Superior temporal gyrus (tissue), 1 donor: ENCODE results near the gene EFEMP1.
"Not testable (repeated sequence)": the region's sequence is repeated elsewhere in the genome, so short reads cannot be mapped to it uniquely, and the experiment has no call there.

Source experiments
- DNase-seq: peaks from one replicate; pipeline ENCODE4 v3.0.0-alpha.2; 2016; ENCODE audit errors: extremely low spot score

EFEMP1 gene

DNA sequence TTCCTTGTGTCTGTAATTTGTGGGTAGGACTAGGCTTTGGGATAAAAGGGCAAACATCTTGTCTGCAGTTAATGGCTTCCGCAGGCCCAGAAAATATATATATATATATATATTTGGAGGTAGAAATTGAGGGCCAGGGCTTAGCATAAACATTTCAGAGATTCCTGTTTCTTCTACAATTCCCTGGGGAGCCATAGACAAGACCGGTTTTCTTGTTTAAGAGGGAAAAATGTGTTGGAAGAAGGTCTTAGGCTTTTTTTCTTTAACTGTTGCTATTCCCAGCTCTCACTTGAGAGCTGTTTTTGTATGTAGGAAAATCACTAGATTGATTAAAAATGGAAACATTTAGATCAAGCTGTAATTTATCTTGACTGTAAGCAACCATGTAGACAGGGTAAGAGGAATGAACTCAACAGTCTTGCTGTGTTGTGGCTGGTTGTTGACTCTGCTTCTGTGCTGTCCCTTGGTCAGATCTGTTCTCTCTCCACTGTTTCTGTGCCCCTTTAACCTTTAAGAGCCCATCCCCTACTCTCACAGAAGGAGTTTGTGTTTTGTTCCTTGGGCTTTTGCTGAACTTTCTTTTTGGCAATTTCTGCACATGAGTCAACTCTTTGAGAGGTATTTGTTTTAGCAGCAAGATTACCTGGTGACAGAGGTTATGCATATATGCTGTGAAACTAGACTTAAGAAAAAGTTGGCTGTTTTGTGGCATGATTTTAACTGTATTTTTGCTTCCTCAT, 58.3 kb downstream of the EFEMP1 start:
- DNase-seq: no peak

DNA sequence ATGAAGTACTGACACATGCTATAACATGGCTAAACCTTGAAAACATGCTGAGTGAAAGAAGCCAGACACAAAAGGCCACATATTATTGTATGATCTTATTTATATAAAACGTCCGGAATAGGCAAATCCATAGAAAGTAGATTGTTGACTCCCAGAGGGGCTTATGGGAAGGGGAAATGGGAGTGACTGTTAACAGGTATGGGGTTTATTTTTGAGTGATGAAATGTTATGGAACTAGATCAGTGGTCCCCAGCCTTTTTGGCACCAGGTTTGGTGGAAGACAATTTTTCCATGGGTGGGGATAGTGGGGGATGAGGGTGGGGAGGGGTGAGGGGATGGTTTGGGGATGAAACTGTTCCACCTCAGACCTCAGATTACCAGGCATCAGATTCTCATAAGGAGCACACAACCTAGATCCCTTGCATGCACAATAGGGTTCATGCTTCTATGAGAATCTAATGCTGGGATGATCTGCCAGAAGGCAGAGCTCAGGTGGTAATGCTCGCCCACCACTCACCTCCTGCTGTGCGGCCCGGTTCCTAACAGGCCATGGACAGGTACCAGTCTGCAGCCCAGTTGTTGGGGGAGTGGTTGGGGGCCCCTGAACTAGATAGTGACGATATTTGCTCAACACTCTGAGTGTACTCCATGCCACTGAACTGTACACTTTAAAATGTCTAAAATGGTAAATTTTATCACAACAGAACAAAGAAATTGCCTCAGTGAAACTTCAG, 59.1 kb downstream of the EFEMP1 start:
- no peak for DNase-seq

DNA sequence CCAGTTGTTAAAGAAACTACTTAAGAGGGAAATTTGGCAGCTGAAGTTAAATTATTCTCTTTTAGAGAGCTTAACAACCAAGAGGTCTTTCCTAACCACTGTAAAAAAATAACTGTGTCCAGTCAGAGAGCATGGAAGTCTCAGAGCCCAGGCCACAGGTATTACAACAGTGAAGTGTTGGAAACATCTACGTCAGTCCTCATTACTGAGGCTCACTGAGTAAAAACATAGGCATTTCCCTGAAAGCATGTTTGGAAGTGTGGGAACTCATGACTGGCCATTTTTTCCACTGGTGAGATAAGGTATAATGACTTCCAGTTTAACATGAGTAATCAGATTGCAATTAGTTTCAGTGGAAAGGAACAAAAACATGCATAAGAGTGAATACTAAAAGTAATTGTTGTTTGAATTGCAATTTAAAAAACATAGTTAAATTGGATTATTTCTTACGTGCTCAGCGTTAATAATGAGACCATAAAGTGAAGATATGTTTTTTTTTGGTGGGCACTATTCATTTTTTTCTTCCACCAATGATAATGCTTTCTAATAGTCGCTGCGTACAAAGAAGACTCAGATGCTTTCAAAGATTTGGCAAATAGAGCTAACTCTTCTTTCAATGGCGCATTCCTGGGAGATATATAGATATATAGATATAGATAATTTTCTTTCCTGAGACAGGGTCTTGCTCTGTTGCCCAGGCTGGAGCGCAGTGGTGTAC, 60.8 kb downstream of the EFEMP1 start:
- no peak for DNase-seq

DNA sequence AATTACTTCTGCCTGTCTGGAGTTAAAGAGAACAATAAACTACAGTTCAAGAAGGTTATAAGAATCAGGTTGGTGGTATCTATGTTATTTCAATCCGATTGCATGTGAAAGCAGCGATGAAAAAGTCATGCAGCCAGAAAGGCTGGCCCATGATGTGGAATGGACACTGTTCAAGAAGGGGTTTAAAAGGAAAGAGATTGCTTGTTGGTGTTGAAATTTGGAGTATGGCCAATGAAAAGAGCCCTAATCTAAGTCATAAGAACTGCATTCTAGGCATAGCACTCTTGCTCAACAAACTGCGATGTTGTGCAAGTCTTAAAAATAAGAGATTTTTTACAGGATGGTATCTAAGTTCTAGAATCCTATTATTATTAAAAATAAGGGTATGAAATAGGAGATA, 61.3 kb downstream of the EFEMP1 start:
- no peak for DNase-seq

DNA sequence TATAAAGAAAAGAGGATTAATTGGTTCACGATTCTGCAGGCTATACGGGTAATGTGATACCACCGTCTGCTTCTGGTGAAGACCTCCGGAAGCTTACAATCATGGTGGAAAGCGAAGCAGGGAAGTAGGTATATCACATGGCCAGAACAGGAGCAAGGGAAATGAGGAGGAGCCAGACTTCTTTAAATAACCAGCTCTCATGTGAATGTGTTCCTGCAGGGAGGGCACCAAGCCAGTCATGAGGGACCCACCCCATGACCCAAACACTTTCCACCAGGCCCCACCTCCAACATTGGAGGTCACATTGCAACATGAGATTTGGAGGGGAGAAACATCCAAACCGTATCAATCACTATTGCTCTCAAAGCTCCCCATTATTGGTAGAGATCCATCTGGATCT, 61.8 kb downstream of the EFEMP1 start:
- no peak for DNase-seq

DNA sequence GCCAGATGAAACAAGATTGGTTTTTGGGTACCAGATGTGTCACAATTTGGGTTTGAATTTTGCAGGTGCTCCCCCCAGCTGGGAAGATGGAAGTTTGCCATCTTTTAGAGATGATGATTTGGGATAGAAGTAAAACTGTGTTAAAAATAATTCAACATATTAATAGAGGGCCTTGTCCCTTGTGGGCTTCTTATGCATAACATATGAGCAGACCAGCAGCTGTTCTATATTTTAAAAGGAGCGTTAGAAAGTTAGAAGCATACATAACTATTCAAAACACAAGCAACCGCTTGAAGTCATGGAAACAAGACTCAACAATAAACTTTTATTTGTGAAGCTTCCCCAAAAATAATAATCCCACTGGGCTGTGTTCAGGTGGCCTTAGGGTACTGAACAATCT, 62.8 kb downstream of the EFEMP1 start:
- DNase-seq: no peak

DNA sequence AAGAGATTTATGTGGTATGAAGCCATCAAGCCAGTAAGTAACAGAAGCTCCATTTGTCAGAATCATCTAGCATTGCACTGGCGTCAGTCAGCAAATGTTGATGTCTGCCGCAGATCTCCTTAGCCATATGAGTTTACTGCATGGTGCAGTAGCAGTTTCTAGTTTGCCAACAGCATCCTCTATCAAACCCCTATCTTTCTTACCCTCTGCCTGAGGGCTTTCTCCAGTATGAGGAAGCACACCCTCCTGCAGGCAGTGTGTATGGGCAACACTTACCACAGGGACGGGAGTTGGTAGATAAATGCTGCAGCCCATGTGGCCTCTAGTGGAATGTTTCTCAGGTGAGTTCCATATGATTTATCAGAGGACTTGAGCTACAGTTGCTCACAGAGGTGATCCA, 63.7 kb downstream of the EFEMP1 start:
- no peak for DNase-seq

DNA sequence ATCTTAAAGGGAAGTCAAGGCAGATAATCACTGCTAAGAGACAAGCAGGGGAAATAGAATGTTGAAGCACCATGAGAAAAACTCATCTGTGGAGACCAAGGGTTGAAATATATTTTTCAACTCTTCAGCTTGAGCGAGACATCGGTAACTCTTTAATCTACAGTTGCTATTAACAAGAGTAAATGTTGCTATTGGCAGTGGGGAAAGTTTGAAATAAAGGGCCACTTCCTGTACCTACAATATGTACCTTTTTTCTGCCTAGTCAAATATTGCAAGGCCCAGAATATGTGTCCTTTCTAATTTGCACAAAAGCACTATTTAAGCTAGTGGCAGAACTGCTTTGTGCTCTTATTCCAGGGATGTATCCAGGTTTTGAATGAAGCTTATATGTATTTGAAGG, 65.8 kb downstream of the EFEMP1 start:
- DNase-seq: no peak

DNA sequence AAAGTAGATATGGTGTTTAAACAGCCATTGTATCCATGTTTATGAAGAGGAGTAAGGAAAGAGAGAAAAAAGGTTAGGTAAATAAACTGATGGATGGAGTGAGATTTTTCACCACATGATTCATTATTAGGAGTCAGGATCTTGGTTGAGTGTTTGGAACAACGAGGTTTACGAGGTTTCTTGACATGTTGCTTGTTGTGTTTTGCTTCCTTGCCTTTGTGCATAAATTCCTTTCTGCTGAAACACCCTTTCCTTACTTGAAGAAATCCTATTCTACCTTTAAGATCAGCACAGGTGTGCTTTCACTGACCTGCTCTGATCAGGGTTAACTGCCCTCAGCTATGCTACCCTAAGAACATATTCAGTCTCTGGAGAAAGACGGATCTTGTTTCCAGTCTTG, 66.6 kb downstream of the EFEMP1 start:
- no peak for DNase-seq

DNA sequence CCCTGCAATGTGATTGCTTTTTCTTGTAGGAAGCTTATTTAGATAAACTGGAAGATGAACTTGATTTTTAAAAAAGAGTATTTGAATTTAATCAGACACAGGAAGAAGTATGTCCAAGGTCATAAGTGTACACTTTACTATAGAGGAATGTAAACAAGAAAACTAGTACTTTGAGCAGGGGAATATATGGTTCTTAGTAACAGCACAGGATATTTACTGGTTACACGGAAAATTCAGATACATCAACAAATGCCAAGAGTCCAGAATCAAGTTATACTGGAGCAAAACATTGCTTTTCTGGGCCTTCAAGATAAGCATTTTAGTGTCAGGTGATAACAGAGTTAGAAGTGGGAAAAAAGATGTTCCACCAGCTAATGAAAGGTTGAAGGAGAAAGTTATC, 75.5 kb downstream of the EFEMP1 start:
- DNase-seq: no peak

DNA sequence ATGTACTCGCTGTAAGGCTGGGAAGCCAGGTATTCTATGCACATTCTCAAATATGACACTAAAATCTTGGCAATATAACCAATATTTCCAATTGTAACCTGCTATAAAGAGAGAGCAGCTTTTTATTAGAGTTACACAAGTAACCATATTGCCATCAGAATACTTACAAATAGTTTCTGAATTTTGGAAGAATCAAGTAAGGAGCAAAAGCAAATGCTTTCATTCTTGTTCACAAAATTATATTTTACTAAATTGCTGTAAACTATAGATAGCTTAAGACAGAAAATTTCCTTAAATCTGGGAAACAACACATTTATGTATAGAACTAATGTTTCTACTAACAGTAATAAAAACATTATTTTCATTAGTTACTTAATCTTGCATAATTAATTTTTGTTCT, 77.2 kb downstream of the EFEMP1 start:
- no peak for DNase-seq

DNA sequence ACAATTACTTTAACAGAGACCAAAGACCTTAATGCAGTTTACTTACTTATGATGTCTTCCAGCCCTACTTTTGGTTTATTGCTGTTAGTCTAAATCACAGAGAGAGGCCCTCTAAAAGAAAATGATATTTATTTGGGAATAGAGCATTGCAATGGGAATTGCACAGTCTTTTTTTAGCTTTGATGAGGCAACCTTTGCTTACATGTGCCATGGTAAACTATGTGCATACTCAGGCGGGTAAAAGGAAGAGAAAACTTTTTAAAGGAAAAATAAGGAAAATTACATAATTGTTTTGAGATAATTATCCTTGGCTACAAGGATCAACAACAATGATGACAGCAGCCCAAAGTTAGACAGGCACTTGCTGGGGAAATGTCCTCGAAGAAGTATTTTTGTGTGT, 78.6 kb downstream of the EFEMP1 start:
- no peak for DNase-seq

DNA sequence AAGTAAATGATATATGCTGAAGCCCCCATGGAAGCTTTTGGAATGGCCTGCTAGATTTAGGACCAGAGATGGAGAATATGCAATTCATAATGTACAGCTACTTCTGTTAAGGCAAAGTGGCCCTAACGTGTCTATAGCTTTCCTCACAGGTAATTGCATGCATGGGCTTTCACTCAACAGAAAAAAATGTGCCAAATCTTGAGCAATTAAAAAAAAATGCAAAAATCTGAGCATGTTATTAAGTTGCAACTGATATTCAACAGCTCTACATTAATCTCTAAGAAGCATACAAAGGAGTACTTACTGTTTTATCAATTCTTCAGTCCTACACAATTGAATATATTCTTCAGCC, 79.6 kb downstream of the EFEMP1 start:
- DNase-seq: no peak

DNA sequence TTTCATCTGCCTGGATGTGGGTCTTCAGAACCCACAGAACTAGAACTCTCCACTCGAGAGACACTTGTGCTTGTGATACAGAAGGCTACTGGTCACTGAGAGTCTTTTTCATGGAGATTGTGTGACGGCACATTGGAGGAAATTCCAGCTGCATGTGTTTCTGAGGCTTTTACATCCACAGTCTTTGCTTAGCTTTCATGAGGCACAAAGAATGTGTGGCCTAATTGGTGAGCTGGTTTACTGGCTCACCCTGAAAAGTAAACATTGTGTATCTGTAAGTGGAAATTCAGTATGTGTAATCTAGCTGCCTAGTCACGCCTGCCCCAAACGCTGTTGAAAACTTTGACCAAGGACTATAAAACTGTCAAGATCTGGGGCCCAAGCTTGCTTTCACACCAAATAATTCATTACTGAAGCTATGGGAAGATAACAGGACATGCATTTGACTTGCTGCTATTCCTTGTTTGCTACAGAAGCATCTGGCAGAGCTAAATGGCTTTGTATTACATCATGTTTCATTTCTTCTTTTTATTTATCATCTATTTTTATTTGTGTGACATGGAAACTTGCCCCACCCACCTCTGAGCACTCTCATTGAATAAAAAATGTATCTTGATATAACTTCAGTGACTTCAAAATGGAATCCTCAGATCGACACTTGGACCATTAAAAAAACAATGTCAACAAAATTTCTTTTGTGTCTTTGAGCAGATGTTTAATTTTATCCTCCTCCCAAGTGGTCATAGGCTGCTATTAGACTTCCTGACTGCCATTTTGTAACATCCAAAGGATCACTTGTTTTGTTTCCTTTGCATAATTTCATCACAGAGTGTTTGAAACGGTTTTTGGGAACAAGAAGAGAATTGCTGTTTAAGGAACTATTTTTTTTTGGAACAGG, 80.2 kb downstream of the EFEMP1 start:
- no peak for DNase-seq

DNA sequence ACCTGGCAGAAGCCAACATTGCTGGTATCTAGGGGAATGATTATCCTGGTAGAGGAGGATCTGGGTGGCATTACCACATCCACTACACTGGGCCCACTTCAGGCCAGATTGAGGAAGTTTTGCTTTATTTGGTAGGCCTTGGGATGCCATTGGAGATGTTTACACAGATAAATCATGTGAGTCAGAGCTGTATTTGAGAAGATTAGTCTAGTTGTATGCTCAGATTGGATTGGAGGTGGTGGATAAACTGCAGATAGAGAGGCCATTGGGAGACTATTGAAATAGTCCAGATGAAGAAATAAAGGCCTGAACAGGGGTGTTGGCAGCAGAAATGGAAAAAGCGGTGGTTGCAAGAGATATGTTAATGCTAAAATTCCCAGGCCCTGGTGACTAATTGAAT, 81.5 kb downstream of the EFEMP1 start:
- DNase-seq: no peak

DNA sequence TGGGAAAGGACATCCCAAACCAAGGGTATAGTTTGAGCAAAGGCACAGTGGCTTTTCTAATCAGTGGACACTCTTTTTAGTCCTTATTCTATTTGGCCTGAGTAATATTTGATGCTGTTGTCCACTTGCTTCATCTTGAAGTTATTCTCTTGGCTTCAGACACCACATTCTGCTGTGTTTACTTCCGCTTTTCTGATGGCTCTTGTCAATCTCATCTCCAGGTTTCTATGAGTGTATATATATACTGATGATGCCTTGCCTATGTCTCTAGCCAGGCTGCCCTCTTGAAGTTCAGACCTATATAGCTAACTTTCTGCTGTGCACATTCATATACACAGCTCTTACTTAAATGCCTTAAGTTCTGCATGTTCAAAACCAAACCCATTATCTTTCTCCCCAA, 83.1 kb downstream of the EFEMP1 start:
- DNase-seq: no peak

DNA sequence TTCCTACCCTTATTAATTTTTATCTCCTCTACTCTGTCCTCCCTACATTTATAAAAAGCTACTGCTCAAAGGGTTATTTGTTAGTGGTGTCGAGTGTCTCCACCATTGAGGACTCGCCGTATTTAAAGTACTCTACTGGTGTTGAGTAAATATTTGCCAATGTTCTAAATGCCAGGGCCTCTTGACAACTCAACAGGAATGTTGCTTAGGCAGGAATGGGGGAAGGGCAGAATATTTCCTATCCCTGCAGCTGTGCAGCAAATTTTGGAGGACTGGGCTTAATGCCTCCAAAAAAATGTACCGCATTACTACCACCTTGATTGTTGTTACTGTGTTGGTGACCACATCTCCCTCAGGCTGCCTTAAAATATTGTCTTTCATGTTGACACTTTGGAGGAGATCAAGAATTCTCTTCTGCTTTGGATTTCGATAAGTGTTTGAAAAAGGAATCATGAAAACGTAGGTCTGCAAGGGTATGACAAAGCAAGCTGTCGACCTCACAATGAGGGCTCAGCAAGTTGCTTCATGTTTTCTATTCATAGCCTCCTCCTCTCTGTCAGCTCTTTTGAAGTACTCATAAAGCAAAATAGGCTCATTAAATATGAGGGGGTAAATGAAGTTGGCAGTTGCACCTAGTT, 84.3 kb downstream of the EFEMP1 start:
- DNase-seq: no peak

DNA sequence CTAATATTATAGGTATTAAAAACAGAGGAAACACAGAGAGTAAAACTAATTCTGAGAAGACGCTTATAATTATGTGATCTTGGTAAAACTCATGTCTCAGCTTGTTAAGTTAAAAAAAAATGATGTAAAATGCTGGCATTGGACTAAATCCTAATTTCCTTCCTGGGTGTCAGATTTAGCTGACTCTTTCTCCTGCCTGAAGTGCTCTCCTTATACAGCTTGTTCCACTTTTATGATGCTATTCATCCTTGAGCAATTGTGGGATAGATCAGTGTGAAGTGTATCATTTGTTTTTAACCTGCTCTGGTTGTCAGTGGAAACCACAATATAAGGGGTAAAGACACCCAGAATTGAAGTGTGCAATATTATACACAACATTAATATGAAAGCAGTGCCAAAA, 84.9 kb downstream of the EFEMP1 start:
- DNase-seq: no peak

DNA sequence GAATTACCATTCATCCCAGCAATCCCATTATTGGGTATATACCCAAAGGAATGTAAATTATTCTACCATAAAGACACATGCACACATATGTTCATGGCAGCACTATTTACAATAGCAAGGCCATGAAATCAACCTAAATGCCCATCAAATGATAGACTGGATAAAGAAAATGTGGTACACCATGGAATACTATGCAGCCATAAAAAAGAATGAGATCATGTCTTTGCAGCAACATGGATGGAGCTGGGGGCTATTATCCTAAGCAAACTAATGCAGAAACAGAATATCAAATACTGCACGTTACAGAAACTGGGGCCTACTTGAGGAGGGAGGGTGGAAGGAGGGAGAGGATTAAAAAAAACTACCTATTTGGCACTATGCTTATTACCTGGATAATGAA, 85.5 kb downstream of the EFEMP1 start:
- not testable (repeated sequence) for DNase-seq

DNA sequence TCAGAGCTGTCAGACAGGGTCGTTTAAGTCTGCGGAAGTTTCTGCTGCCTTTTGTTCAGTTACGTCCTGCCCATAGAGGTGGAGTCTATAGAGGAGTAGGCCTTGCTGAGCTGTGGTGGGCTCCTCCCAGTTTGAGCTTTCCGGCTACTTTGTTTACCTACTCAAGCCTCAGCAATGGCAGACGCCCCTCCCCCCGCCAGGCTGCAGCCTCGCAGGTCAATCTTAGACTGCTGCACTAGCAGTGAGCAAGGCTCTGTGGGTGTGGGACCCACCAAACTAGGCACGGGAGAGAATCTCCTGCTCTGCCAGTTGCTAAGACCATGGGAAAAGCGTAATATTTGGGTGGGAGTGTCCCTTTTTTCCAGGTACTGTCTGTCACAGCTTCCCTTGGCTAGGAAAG, 86.5 kb downstream of the EFEMP1 start:
- DNase-seq: no peak

DNA sequence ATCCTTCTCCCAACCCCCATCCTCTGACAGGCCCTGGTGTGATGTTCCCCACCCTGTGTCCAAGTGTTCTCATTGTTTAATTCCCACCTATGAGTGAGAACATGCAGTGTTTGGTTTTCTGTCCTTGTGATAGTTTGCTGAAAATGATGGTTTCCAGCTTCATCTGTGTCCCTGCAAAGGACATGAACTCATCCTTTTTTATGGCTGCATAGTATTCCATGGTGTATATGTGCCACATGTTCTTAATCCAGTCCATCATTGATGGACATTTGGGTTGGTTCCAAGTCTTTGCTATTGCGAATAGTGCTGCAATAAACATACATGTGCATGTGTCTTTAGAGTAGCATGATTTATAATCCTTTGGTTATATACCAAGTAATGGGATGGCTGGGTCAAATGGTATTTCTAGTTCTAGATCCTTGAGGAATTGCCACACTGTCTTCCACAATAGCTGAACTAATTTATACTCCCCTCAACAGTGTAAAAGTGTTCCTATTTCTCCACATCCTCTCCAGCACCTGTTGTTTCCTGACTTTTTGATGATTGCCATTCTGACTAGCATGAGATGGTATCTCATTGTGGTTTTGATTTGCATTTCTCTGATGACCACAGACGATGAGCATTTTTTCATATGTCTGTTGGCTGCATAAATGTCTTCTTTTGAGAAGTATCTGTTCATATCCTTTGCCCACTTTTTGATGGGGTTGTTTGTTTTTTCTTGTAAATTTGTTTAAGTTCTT, 91.7 kb downstream of the EFEMP1 start:
- DNase-seq: not testable (repeated sequence)
